Measurements from ENCODE around the gene KISS1. TPM values are rescaled to one million over a fixed set of nuclear protein-coding genes. Genes with fewer than 3 reads are reported as not detected.
A peak's percentile ranks its signal among the peaks of the same experiment; 100 is the strongest.

The KISS1 gene
- total RNA-seq, 1 donor from 2014 or later: 2.7 TPM

- no peaks in the 10 kb centered on the region for H3K36me3 ChIP-seq (ENCODE audit: insufficient read depth, low read length)
- no peaks in the 10 kb centered on the region for H3K27me3 ChIP-seq (ENCODE audit: insufficient read depth, low read length)
- H3K79me2 ChIP-seq (ENCODE audit: insufficient read depth, low read length): no peaks in the 10 kb centered on the region
- Mint-ChIP-seq H3K27ac (ENCODE audit: unreplicated experiment) (no peak overlapping the region), H3K36me3 (ENCODE audit: low read depth, unreplicated experiment) (peaks cover 2% of the 10 kb centered on the region), H3K9me3 (ENCODE audit: unreplicated experiment) (no peaks in the 10 kb centered on the region), H3K4me1 (ENCODE audit: low read depth, unreplicated experiment) (no peaks in the 10 kb centered on the region), H3K4me3 (ENCODE audit: unreplicated experiment) (peak overlapping the region; percentile 55), H3K27me3 (ENCODE audit: low read depth, unreplicated experiment) (peaks cover 23% of the 10 kb centered on the region)
- H3K9me3 ChIP-seq (ENCODE audit: insufficient read depth, low read depth, low read length): no peaks in the 10 kb centered on the region
- no peaks in the 10 kb centered on the region for H4K20me1 ChIP-seq (ENCODE audit: insufficient read depth, low read length)
- peaks cover 8% of the 10 kb centered on the region for H3K4me1 ChIP-seq (ENCODE audit: insufficient read depth, low read length)
- no peak overlapping the region for H3K27ac ChIP-seq (ENCODE audit: low read depth, low read length)
- no peak overlapping the region for H3K4me2 ChIP-seq (ENCODE audit: low read length)
- no peak overlapping the region for H3K9ac ChIP-seq (ENCODE audit: low read length)
- DNase-seq (ENCODE audit: low read depth) (no peak), FAIRE-seq (no peak)
- H3K4me3 ChIP-seq (ENCODE audit: insufficient read depth, low read depth, low read length): no peak overlapping the region
- no peak for TF ChIP-seq CTCF (IDR thresholded peaks at IDR 0.05; ENCODE audit: insufficient read depth, low read depth, low read length)
- no peak for TF ChIP-seq EZH2 (IDR thresholded peaks at IDR 0.05; ENCODE audit: insufficient read depth, low read length)
- no peak overlapping the region for H2AFZ ChIP-seq (ENCODE audit: low read depth, low read length)
Observed at GRCh38 chr1:204223129-204223860, 27.0 kb upstream of the KISS1 start.

- H3K9me3 ChIP-seq (ENCODE audit: insufficient read depth, low read depth, low read length): no peaks in the 10 kb centered on the region
- FAIRE-seq: no peak
- DNase-seq (ENCODE audit: low read depth): no peak
- no peak overlapping the region for H3K4me3 ChIP-seq (ENCODE audit: insufficient read depth, low read depth, low read length)
- H3K4me2 ChIP-seq (ENCODE audit: low read length): no peak overlapping the region
- H4K20me1 ChIP-seq (ENCODE audit: insufficient read depth, low read length): no peaks in the 10 kb centered on the region
- TF ChIP-seq EZH2 (IDR thresholded peaks at IDR 0.05; ENCODE audit: insufficient read depth, low read length) (no peak), CTCF (IDR thresholded peaks at IDR 0.05; ENCODE audit: insufficient read depth, low read depth, low read length) (no peak)
- Mint-ChIP-seq H3K27me3 (ENCODE audit: low read depth, unreplicated experiment) (peaks cover 29% of the 10 kb centered on the region), H3K4me1 (ENCODE audit: low read depth, unreplicated experiment) (no peaks in the 10 kb centered on the region), H3K36me3 (ENCODE audit: low read depth, unreplicated experiment) (peaks cover 2% of the 10 kb centered on the region), H3K9me3 (ENCODE audit: unreplicated experiment) (no peaks in the 10 kb centered on the region), H3K4me3 (ENCODE audit: unreplicated experiment) (no peak overlapping the region), H3K27ac (ENCODE audit: unreplicated experiment) (no peak overlapping the region)
- no peaks in the 10 kb centered on the region for H3K27me3 ChIP-seq (ENCODE audit: insufficient read depth, low read length)
- H2AFZ ChIP-seq (ENCODE audit: low read depth, low read length): no peak overlapping the region
- H3K27ac ChIP-seq (ENCODE audit: low read depth, low read length): no peak overlapping the region
- H3K4me1 ChIP-seq (ENCODE audit: insufficient read depth, low read length): peaks cover 8% of the 10 kb centered on the region
- no peaks in the 10 kb centered on the region for H3K36me3 ChIP-seq (ENCODE audit: insufficient read depth, low read length)
- no peaks in the 10 kb centered on the region for H3K79me2 ChIP-seq (ENCODE audit: insufficient read depth, low read length)
- H3K9ac ChIP-seq (ENCODE audit: low read length): no peak overlapping the region
Observed at GRCh38 chr1:204222764-204223055, 26.4 kb upstream of the KISS1 start.

DNA sequence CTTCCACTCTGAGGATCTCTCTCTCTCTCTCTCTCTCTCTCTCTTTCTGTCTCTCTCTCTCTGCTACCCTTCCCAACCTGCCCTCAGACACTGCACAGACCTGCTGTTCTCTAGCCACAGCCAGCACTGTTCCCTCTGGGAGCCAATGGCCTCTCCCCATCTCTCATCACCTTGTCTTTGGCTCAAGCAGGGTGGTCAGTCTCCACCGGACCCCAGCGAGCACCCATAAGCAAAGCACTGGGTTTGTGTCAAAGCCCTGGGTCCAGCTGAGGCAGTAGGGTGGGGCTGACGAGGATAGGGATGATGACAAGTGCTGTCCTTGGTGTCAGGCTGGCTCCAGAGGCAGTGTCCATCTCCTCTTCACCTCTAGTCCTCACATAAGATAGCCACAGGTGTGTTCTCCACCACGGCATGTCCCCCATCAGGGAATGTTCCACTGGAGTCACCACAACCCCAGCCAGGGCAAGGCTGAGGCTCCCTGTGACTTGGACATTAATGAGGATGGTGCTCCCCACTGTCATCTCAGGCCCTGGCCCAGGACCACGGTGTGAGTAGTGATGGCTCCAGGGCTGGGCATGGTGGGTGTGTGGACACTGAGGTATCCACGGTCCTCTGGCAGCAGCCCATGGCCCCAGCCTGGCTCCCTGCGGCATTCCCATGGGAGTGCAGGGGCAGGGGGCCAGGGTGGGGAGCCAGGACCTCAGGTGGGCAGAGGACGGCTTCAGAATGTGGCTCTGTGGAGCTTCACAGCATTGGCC, 25.9 kb upstream of the KISS1 start:
- peaks cover 32% of the 10 kb centered on the region for H3K27me3 Mint-ChIP-seq (ENCODE audit: low read depth, unreplicated experiment)
- no peak overlapping the region for H3K27ac Mint-ChIP-seq (ENCODE audit: unreplicated experiment)
- no peak overlapping the region for H3K4me3 Mint-ChIP-seq (ENCODE audit: unreplicated experiment)
- no peaks in the 10 kb centered on the region for H3K4me1 Mint-ChIP-seq (ENCODE audit: low read depth, unreplicated experiment)
- Histone ChIP-seq H3K27me3 (ENCODE audit: insufficient read depth, low read length) (no peaks in the 10 kb centered on the region), H3K79me2 (ENCODE audit: insufficient read depth, low read length) (no peaks in the 10 kb centered on the region), H3K4me1 (ENCODE audit: insufficient read depth, low read length) (peaks cover 8% of the 10 kb centered on the region), H3K4me3 (ENCODE audit: insufficient read depth, low read depth, low read length) (no peak overlapping the region), H3K27ac (ENCODE audit: low read depth, low read length) (no peak overlapping the region), H3K9ac (ENCODE audit: low read length) (no peak overlapping the region), H3K9me3 (ENCODE audit: insufficient read depth, low read depth, low read length) (no peaks in the 10 kb centered on the region), H3K4me2 (ENCODE audit: low read length) (no peak overlapping the region), H2AFZ (ENCODE audit: low read depth, low read length) (no peak overlapping the region), H4K20me1 (ENCODE audit: insufficient read depth, low read length) (no peaks in the 10 kb centered on the region), H3K36me3 (ENCODE audit: insufficient read depth, low read length) (no peaks in the 10 kb centered on the region)
- H3K9me3 Mint-ChIP-seq (ENCODE audit: unreplicated experiment): no peaks in the 10 kb centered on the region
- TF ChIP-seq CTCF (IDR thresholded peaks at IDR 0.05; ENCODE audit: insufficient read depth, low read depth, low read length): no peak
- TF ChIP-seq EZH2 (IDR thresholded peaks at IDR 0.05; ENCODE audit: insufficient read depth, low read length): no peak
- H3K36me3 Mint-ChIP-seq (ENCODE audit: low read depth, unreplicated experiment): peaks cover 2% of the 10 kb centered on the region
- DNase-seq (ENCODE audit: low read depth) (no peak), FAIRE-seq (no peak)

Data from astrocyte (in vitro differentiated cells and primary cell).